OCI-LY1 (cell line): ENCODE measurements around the gene ATP6V0A1.

Experiments used
- H2AFZ ChIP-seq: fragments of 200-600 bp; sonication (generic), shearing (Covaris generic); 2 replicates; pipeline ENCODE4 v1.6.0; 2014; ENCODE audit warnings: antibody characterized with exemption, mild to moderate bottlenecking, low read length
- H3F3A ChIP-seq: fragments of 200-600 bp; sonication (generic), shearing (Covaris generic); 2 replicates; pipeline ENCODE4 v1.6.0; 2014; ENCODE audit warnings: mild to moderate bottlenecking, antibody characterized with exemption, low read length, moderate library complexity; ENCODE audit not compliant: insufficient read depth
- H3K27ac ChIP-seq: fragments of 200-600 bp; sonication (generic); 2 replicates; pipeline ENCODE4 v1.5.1; 2014; ENCODE audit warnings: low read length, mixed run types, mild to moderate bottlenecking, low read depth; ENCODE audit not compliant: poor library complexity, severe bottlenecking
- H3K27me3 ChIP-seq: fragments of 200-600 bp; sonication (generic); 2 replicates; pipeline ENCODE4 v1.6.0; 2014; ENCODE audit warnings: antibody characterized with exemption, mild to moderate bottlenecking, low read length, moderate library complexity; ENCODE audit not compliant: insufficient read depth
- H3K36me3 ChIP-seq: fragments of 200-600 bp; sonication (generic); 2 replicates; pipeline ENCODE4 v1.6.1; 2014; ENCODE audit warnings: mild to moderate bottlenecking, antibody characterized with exemption, low read length, moderate library complexity, mixed read lengths; ENCODE audit not compliant: insufficient read depth
- H3K4me1 ChIP-seq: fragments of 200-600 bp; sonication (generic); 2 replicates; pipeline ENCODE4 v1.5.1; 2014; ENCODE audit warnings: mild to moderate bottlenecking, low read length, moderate library complexity; ENCODE audit not compliant: insufficient read depth, severe bottlenecking
- H3K4me2 ChIP-seq: fragments of 200-600 bp; sonication (generic), shearing (Covaris generic); 2 replicates; pipeline ENCODE4 v1.6.1; 2014; ENCODE audit warnings: low read length
- H3K4me3 ChIP-seq: fragments of 200-600 bp; sonication (generic); 2 replicates; pipeline ENCODE4 v1.5.1; 2014; ENCODE audit warnings: low read length, low read depth, mild to moderate bottlenecking, mixed read lengths; ENCODE audit not compliant: poor library complexity, severe bottlenecking
- H3K79me2 ChIP-seq: fragments of 200-600 bp; shearing (Covaris generic); 2 replicates; pipeline ENCODE4 v1.6.1; 2016; ENCODE audit warnings: mixed run types, low read length, mixed read lengths; ENCODE audit not compliant: insufficient read depth
- H3K9ac ChIP-seq: fragments of 200-600 bp; sonication (generic), shearing (Covaris generic); 2 replicates; pipeline ENCODE4 v1.6.1; 2014; ENCODE audit warnings: mild to moderate bottlenecking, low read length, mixed read lengths
- H3K9me2 ChIP-seq: fragments of 200-600 bp; sonication (generic), shearing (Covaris generic); 2 replicates; pipeline ENCODE4 v1.6.1; 2014; ENCODE audit warnings: low read depth, mild to moderate bottlenecking, low read length, mixed read lengths
- H3K9me3 ChIP-seq: fragments of 200-600 bp; shearing (Covaris generic); 2 replicates; pipeline ENCODE4 v1.6.1; 2014; ENCODE audit warnings: low read length, mixed read lengths
- H4K20me1 ChIP-seq: fragments of 200-600 bp; sonication (generic), shearing (Covaris generic); 2 replicates; pipeline ENCODE4 v1.6.0; 2016; ENCODE audit warnings: mild to moderate bottlenecking, low read length; ENCODE audit not compliant: insufficient read depth
- EZH2 ChIP-seq: fragments of 200-600 bp; sonication (generic), shearing (Covaris generic); IDR thresholded peaks from 2 replicates; pipeline ENCODE4 v1.8.0; 2017; ENCODE audit warnings: borderline replicate concordance, mixed run types, mild to moderate bottlenecking, antibody characterized with exemption, low read length, moderate library complexity, mixed read lengths
- TF ChIP-seq, protein P1 (sequence below): fragments of 200-600 bp; sonication (generic), shearing (Covaris generic); IDR thresholded peaks from 2 replicates; pipeline ENCODE4 v1.5.1; 2017; ENCODE audit warnings: mild to moderate bottlenecking, antibody characterized with exemption, low read length, moderate library complexity, mixed read lengths

Gene ATP6V0A1

DNA sequence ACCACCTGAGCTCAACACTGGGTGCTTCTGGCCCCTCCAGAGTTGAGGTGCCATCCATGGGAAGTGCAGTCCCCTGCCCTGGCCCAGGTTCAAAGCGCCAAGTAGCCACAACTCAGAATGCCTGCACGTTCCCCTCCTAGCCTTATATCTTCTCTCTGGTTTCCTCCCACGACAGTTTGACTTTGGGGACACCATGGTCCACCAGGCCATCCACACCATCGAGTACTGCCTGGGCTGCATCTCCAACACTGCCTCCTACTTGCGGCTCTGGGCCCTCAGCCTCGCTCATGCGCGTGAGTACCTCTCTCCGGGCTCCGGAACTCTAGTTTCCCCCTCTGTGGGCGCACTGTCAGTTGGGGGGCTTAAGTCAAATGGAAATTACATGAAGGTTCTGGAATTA is 55.0 kb downstream of the ATP6V0A1 start:
- no peaks in the 10 kb centered on the region; the same call in 1 of the 2 replicates for H3F3A ChIP-seq
- no peaks in the 10 kb centered on the region for H3K9me2 ChIP-seq
- no peaks in the 10 kb centered on the region for H3K9me3 ChIP-seq
- H4K20me1 ChIP-seq, result no peaks in the 10 kb centered on the region
- H3K79me2 ChIP-seq, result no peaks in the 10 kb centered on the region
- H3K4me2 ChIP-seq, result no peak overlapping the region
- TF ChIP-seq, protein P1, sequence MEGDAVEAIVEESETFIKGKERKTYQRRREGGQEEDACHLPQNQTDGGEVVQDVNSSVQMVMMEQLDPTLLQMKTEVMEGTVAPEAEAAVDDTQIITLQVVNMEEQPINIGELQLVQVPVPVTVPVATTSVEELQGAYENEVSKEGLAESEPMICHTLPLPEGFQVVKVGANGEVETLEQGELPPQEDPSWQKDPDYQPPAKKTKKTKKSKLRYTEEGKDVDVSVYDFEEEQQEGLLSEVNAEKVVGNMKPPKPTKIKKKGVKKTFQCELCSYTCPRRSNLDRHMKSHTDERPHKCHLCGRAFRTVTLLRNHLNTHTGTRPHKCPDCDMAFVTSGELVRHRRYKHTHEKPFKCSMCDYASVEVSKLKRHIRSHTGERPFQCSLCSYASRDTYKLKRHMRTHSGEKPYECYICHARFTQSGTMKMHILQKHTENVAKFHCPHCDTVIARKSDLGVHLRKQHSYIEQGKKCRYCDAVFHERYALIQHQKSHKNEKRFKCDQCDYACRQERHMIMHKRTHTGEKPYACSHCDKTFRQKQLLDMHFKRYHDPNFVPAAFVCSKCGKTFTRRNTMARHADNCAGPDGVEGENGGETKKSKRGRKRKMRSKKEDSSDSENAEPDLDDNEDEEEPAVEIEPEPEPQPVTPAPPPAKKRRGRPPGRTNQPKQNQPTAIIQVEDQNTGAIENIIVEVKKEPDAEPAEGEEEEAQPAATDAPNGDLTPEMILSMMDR, result no peak
- TF ChIP-seq EZH2, result no peak
- H2AFZ ChIP-seq, result no peak overlapping the region
- no peak overlapping the region for H3K9ac ChIP-seq
- H3K4me1 ChIP-seq, result no peaks in the 10 kb centered on the region
- H3K27ac ChIP-seq, result no peak overlapping the region
- no peak overlapping the region for H3K4me3 ChIP-seq
- no peaks in the 10 kb centered on the region for H3K36me3 ChIP-seq
- no peaks in the 10 kb centered on the region for H3K27me3 ChIP-seq

DNA sequence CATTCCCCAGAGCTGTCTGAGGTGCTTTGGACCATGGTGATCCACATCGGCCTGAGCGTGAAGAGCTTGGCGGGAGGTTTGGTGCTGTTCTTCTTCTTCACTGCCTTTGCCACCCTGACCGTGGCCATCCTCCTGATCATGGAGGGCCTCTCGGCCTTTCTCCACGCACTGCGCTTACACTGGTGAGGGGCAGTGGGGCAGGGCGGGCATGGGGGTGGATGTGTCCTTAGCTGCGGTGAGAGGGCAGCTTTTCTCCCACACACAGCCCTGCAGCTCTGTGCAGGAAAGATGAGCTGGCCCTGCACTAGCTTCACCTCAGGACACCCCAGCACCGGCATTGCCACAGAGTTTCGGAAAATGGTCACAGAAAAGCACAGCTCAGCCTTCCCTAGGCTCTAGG is 55.6 kb downstream of the ATP6V0A1 start:
- TF ChIP-seq, protein P1, result no peak
- no peak for TF ChIP-seq EZH2
- H3K9ac ChIP-seq, result no peak overlapping the region
- no peak overlapping the region for H3K4me3 ChIP-seq

DNA sequence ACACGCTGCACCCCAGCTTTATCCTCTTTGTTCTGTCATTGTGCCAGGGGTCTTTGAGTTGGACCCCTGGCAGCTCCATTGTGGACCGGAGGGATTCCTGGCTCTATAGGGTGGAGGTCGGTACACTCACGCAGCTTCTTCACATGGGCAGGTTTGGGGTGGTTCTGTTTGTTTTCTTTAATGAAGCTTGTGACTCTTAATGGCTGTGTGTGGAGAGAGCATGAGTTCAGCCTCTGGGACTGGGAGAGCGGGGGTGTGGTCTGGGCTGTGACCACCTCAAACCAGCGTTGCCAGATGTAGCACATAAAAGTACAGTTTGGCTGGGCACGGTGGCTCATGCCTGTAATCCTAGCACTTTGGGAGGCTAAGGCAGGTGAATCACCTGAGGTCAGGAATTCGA is 56.2 kb downstream of the ATP6V0A1 start:
- Histone ChIP-seq H4K20me1 (no peaks in the 10 kb centered on the region), H3K36me3 (no peaks in the 10 kb centered on the region), H3K4me1 (no peaks in the 10 kb centered on the region), H3K9me2 (no peaks in the 10 kb centered on the region), H3K9me3 (no peaks in the 10 kb centered on the region), H3K9ac (no peak overlapping the region), H3K27ac (no peak overlapping the region), H3K79me2 (no peaks in the 10 kb centered on the region), H3K4me2 (no peak overlapping the region), H3K4me3 (no peak overlapping the region), H3F3A (no peaks in the 10 kb centered on the region; the same call in 1 of the 2 replicates), H2AFZ (no peak overlapping the region), H3K27me3 (no peaks in the 10 kb centered on the region)
- TF ChIP-seq EZH2, result no peak
- TF ChIP-seq, protein P1, result no peak

More for the DNA sequence above, 55.6 kb downstream of the ATP6V0A1 start:
- no peaks in the 10 kb centered on the region; the same call in 1 of the 2 replicates for H3F3A ChIP-seq
- no peak overlapping the region for H3K4me2 ChIP-seq
- H3K4me1 ChIP-seq, result no peaks in the 10 kb centered on the region
- no peaks in the 10 kb centered on the region for H3K9me2 ChIP-seq
- no peak overlapping the region for H3K27ac ChIP-seq
- no peaks in the 10 kb centered on the region for H3K9me3 ChIP-seq
- no peaks in the 10 kb centered on the region for H4K20me1 ChIP-seq
- H3K27me3 ChIP-seq, result no peaks in the 10 kb centered on the region
- H2AFZ ChIP-seq, result no peak overlapping the region
- no peaks in the 10 kb centered on the region for H3K79me2 ChIP-seq
- H3K36me3 ChIP-seq, result no peaks in the 10 kb centered on the region
